DOHH2 (cell line): Measurements from ENCODE around the gene NOSTRIN.

Experiments used
- CTCF ChIP-seq: fragments of 200-600 bp; sonication (generic); IDR thresholded peaks from one replicate; pipeline ENCODE4 v1.5.1; 2014; ENCODE audit warnings: antibody characterized with exemption, mild to moderate bottlenecking, low read depth, low read length; ENCODE audit not compliant: poor library complexity, severe bottlenecking
- EZH2phosphoT487 ChIP-seq: fragments of 200-600 bp; sonication (generic); IDR thresholded peaks from 2 replicates; pipeline ENCODE4 v1.6.1; 2017; ENCODE audit warnings: borderline replicate concordance, mild to moderate bottlenecking, antibody characterized with exemption, low read length, moderate library complexity, mixed read lengths

GRCh38 chr2:168787098-168787781 is 15.2 kb upstream of the NOSTRIN start:
- TF ChIP-seq CTCF, result no peak
- TF ChIP-seq EZH2phosphoT487, result no peak
